Endodermal cell (in vitro differentiated cells): ENCODE data around the gene PIAS3. TPM values are rescaled to one million over a fixed set of nuclear protein-coding genes. Genes with fewer than 3 reads are reported as not detected.

Experiments used
- DNase-seq: peaks from one replicate; pipeline ENCODE4 v3.0.0-alpha.2; 2017
- H3K27ac ChIP-seq: 2 replicates; pipeline ENCODE4 v1.5.1; 2013; ENCODE audit warnings: mild to moderate bottlenecking, low read depth, low read length, moderate library complexity
- H3K27me3 ChIP-seq: 2 replicates; pipeline ENCODE4 v1.6.1; 2013; ENCODE audit warnings: mild to moderate bottlenecking, low read length, moderate library complexity; ENCODE audit not compliant: insufficient read depth, control insufficient read depth, poor library complexity, severe bottlenecking
- H3K36me3 ChIP-seq: 2 replicates; pipeline ENCODE4 v1.7.0; 2013; ENCODE audit warnings: mild to moderate bottlenecking, low read length, moderate library complexity; ENCODE audit not compliant: control insufficient read depth, insufficient read depth
- H3K4me1 ChIP-seq: one replicate; pipeline ENCODE4 v1.7.0; 2013; ENCODE audit warnings: low read length; ENCODE audit not compliant: control insufficient read depth, insufficient read depth
- H3K4me3 ChIP-seq: 2 replicates; pipeline ENCODE4 v1.5.1; 2013; ENCODE audit warnings: mild to moderate bottlenecking, low read length, moderate library complexity
- H3K9ac ChIP-seq: 2 replicates; pipeline ENCODE4 v1.6.1; 2013; ENCODE audit warnings: mild to moderate bottlenecking, low read length, moderate library complexity; ENCODE audit not compliant: poor library complexity, severe bottlenecking; ENCODE audit errors: extremely low read depth
- H3K9me3 ChIP-seq: 2 replicates; pipeline ENCODE4 v1.6.1; 2013; ENCODE audit warnings: mild to moderate bottlenecking, low read length, moderate library complexity; ENCODE audit not compliant: control insufficient read depth
- H3K27ac Mint-ChIP-seq: 2 replicates; pipeline ENCODE4 v1.8.0; 2020; ENCODE audit warnings: mixed read lengths
- H3K27me3 Mint-ChIP-seq: 2 replicates; pipeline ENCODE4 v1.8.0; 2021; ENCODE audit warnings: mild to moderate bottlenecking, mixed read lengths; ENCODE audit not compliant: insufficient read depth
- H3K36me3 Mint-ChIP-seq: 2 replicates; pipeline ENCODE4 v1.8.0; 2020; ENCODE audit warnings: low read depth, mixed read lengths
- H3K4me1 Mint-ChIP-seq: 2 replicates; pipeline ENCODE4 v1.8.0; 2020; ENCODE audit warnings: mixed read lengths
- H3K4me3 Mint-ChIP-seq: 2 replicates; pipeline ENCODE4 v1.8.0; 2020; ENCODE audit warnings: mild to moderate bottlenecking, moderate library complexity, mixed read lengths
- H3K9me3 Mint-ChIP-seq: 2 replicates; pipeline ENCODE4 v1.8.0; 2020; ENCODE audit warnings: mild to moderate bottlenecking, mixed read lengths
- CTCF ChIP-seq: fragments of 200-600 bp; sonication (generic); conservative IDR thresholded peaks from 2 replicates; pipeline ENCODE4 v1.5.0; 2021; ENCODE audit warnings: antibody characterized with exemption, mild to moderate bottlenecking
- WGBS, 2 experiments: methylation state at CpG; one replicate each; pipeline versions ENCODE4 v1.1.5 to v1.1.7; 2013; ENCODE audit warnings: missing lambda C conversion rate in 2 of 2, mixed read lengths in 1 of 2; ENCODE audit not compliant: insufficient coverage in 1 of 2, insufficient read length in 1 of 2; 5-methylcytosine and 5-hydroxymethylcytosine counted together
- total RNA-seq, 2 donors: library from RNA; stranded (reverse); fragmentation: NEBNext Ultra II Directional in 1 of 2; extraction: Animal tissue kit (Norgen Biotek cat#: 25700) in 1 of 2; gene quantifications; 2 replicates in 1 of 2; 3 replicates in 1 of 2; pipeline ENCODE4 v1.2.1, GENCODE V29; 2021

The PIAS3 gene
- total RNA-seq, 2 donors from 2014 or later = 44.8 to 53.4 TPM

GRCh38 chr1:145891587-145892485 is 33.0 kb upstream of the PIAS3 start:
- peak; percentile 99 for DNase-seq
- no peaks in the 10 kb centered on the region for H3K36me3 ChIP-seq
- peaks cover 4% of the 10 kb centered on the region for H3K4me1 ChIP-seq
- H3K4me3 Mint-ChIP-seq = peak overlapping the region; percentile 43
- H3K9me3 ChIP-seq = no peaks in the 10 kb centered on the region
- no peak overlapping the region for H3K9ac ChIP-seq
- peak overlapping the region; percentile 86 for H3K27ac Mint-ChIP-seq
- peaks cover 32% of the 10 kb centered on the region for H3K4me1 Mint-ChIP-seq
- 0 to 6% methylated on average over 3 to 6 of the region's 6 CpGs for WGBS, 2 experiments
- H3K4me3 ChIP-seq = peak overlapping the region; percentile 69
- H3K27me3 Mint-ChIP-seq = peaks cover 22% of the 10 kb centered on the region
- no peaks in the 10 kb centered on the region for H3K9me3 Mint-ChIP-seq
- no peak overlapping the region for H3K27ac ChIP-seq
- no peaks in the 10 kb centered on the region for H3K36me3 Mint-ChIP-seq
- no peaks in the 10 kb centered on the region for H3K27me3 ChIP-seq
- peak; percentile 98 for TF ChIP-seq CTCF

- no peaks in the 10 kb centered on the region for H3K36me3 ChIP-seq
- Mint-ChIP-seq H3K27ac (peak overlapping the region; percentile 44), H3K9me3 (no peaks in the 10 kb centered on the region), H3K4me3 (no peak overlapping the region), H3K36me3 (no peaks in the 10 kb centered on the region), H3K27me3 (peaks cover 15% of the 10 kb centered on the region), H3K4me1 (peaks cover 33% of the 10 kb centered on the region)
- H3K4me3 ChIP-seq = no peak overlapping the region
- H3K9me3 ChIP-seq = no peaks in the 10 kb centered on the region
- no peak for DNase-seq
- no peak for TF ChIP-seq CTCF
- H3K9ac ChIP-seq = no peak overlapping the region
- no peaks in the 10 kb centered on the region for H3K27me3 ChIP-seq
- WGBS, 2 experiments = 85% methylated on average over 1 of the region's 1 CpG; no CpG with 5 or more reads in 1 of the 2 experiments
- no peak overlapping the region for H3K27ac ChIP-seq
- peaks cover 4% of the 10 kb centered on the region for H3K4me1 ChIP-seq
Measured at GRCh38 chr1:145891143-145891542, 32.3 kb upstream of the PIAS3 start.

- WGBS, 2 experiments = 83 to 85% methylated on average over 3 of the region's 3 CpGs
Measured at GRCh38 chr1:145889722-145890121, 30.8 kb upstream of the PIAS3 start.

More at GRCh38 chr1:145889722-145890121, 30.8 kb upstream of the PIAS3 start:
- Histone ChIP-seq H3K9me3 (no peaks in the 10 kb centered on the region), H3K4me1 (peaks cover 4% of the 10 kb centered on the region), H3K27ac (no peak overlapping the region), H3K9ac (no peak overlapping the region), H3K4me3 (no peak overlapping the region), H3K27me3 (peaks cover 10% of the 10 kb centered on the region), H3K36me3 (no peaks in the 10 kb centered on the region)
- H3K9me3 Mint-ChIP-seq = no peaks in the 10 kb centered on the region
- H3K4me1 Mint-ChIP-seq = peaks cover 33% of the 10 kb centered on the region
- no peak for DNase-seq
- H3K27me3 Mint-ChIP-seq = peaks cover 14% of the 10 kb centered on the region
- no peak overlapping the region for H3K4me3 Mint-ChIP-seq
- TF ChIP-seq CTCF = no peak
- no peaks in the 10 kb centered on the region for H3K36me3 Mint-ChIP-seq
- H3K27ac Mint-ChIP-seq = no peak overlapping the region
